ENCODE data around the gene ADRA1B. TPM values are rescaled to one million over a fixed set of nuclear protein-coding genes. Genes with fewer than 3 reads are reported as not detected.

ADRA1B gene
- total and polyA plus RNA-seq, 2 of the 8 experiments (the other 6 are each of a cell fraction or from before 2014, with no cell fraction given): not detected

- TF ChIP-seq RFX5 (IDR thresholded peaks at IDR 0.05; ENCODE audit: borderline replicate concordance, low read depth, low read length) (no peak), CTBP2 (IDR thresholded peaks at IDR 0.05; ENCODE audit: borderline replicate concordance, insufficient read depth, insufficient read length, low read length) (no peak), TEAD4 (IDR thresholded peaks at IDR 0.05; ENCODE audit: low read depth, low read length) (no peak)
Observed at GRCh38 chr5:159971038-159971437, 54.8 kb downstream of the ADRA1B start (continued).
